NOMO-1 treated with dmso at 0.1 percent for 144 hours (cell line): ENCODE data around the gene ANKRD44.

Experiments used
- DNase-seq: peaks from one replicate; lab custom pipeline; 2025; ENCODE audit not compliant: unreplicated experiment; lab: John Stamatoyannopoulos, UW

The ANKRD44 gene

GRCh38 chr2:197209742-197210408 lies 100.7 kb downstream of the ANKRD44 start:
- DNase-seq = no peak

- DNase-seq = no peak
These were observed 101.3 kb downstream of the ANKRD44 start for GRCh38 chr2:197209246-197209645.

- DNase-seq = no peak
These were observed 101.7 kb downstream of the ANKRD44 start for GRCh38 chr2:197208841-197209240.

- DNase-seq = no peak
These were observed 102.6 kb downstream of the ANKRD44 start for GRCh38 chr2:197208024-197208423.

- DNase-seq = peak; percentile 41
These were observed 103.0 kb downstream of the ANKRD44 start for GRCh38 chr2:197207598-197207997.

- no peak for DNase-seq
These were observed 103.5 kb downstream of the ANKRD44 start for GRCh38 chr2:197207106-197207505.

- DNase-seq = peak; percentile 76
These were observed 104.9 kb downstream of the ANKRD44 start for GRCh38 chr2:197205585-197206215.

GRCh38 chr2:197204519-197205250 lies 105.9 kb downstream of the ANKRD44 start:
- DNase-seq = no peak

GRCh38 chr2:197201874-197202273 lies 108.7 kb downstream of the ANKRD44 start:
- DNase-seq = no peak

GRCh38 chr2:197200762-197201058 lies 109.9 kb downstream of the ANKRD44 start:
- DNase-seq = no peak

GRCh38 chr2:197200051-197200761 lies 110.4 kb downstream of the ANKRD44 start:
- DNase-seq = no peak

GRCh38 chr2:197198890-197199289 lies 111.7 kb downstream of the ANKRD44 start:
- DNase-seq = peak; percentile 93

- DNase-seq = no peak
These were observed 112.7 kb downstream of the ANKRD44 start for GRCh38 chr2:197197895-197198311.

- no peak for DNase-seq
These were observed 113.9 kb downstream of the ANKRD44 start for GRCh38 chr2:197196541-197197180.

- no peak for DNase-seq
These were observed 115.1 kb downstream of the ANKRD44 start for GRCh38 chr2:197195518-197195917.

- no peak for DNase-seq
These were observed 118.6 kb downstream of the ANKRD44 start for GRCh38 chr2:197191940-197192322.

GRCh38 chr2:197191177-197191939 lies 119.2 kb downstream of the ANKRD44 start:
- no peak for DNase-seq

GRCh38 chr2:197190100-197190432 lies 120.5 kb downstream of the ANKRD44 start:
- DNase-seq = no peak

- DNase-seq = no peak
These were observed 121.0 kb downstream of the ANKRD44 start for GRCh38 chr2:197189426-197190099.

- no peak for DNase-seq
These were observed 124.9 kb downstream of the ANKRD44 start for GRCh38 chr2:197185676-197186075.
